Hepatocyte (in vitro differentiated cells): ENCODE measurements around the gene HLA-DPB1. TPM values are rescaled to one million over a fixed set of nuclear protein-coding genes. Genes with fewer than 3 reads are reported as not detected.
"Not testable (repeated sequence)": the region's sequence is repeated elsewhere in the genome, so short reads cannot be mapped to it uniquely, and the experiment has no call there.

Experiments
- DNase-seq: peaks from one replicate; pipeline ENCODE4 v3.0.0-alpha.2; 2016; ENCODE audit warnings: low spot score
- H2AFZ ChIP-seq: fragments of 200-600 bp; sonication (generic); 2 replicates; pipeline ENCODE4 v1.6.0; 2016; ENCODE audit warnings: antibody characterized with exemption, mild to moderate bottlenecking
- H3K27ac ChIP-seq: fragments of 200-600 bp; sonication (generic); 2 replicates; pipeline ENCODE4 v1.5.1; 2016; ENCODE audit warnings: mild to moderate bottlenecking
- H3K27me3 ChIP-seq: fragments of 200-600 bp; sonication (generic); 2 replicates; pipeline ENCODE4 v1.6.1; 2016
- H3K36me3 ChIP-seq: fragments of 200-600 bp; sonication (generic); replicated peaks from 2 replicates; pipeline ENCODE4 v1.5.1; 2016; ENCODE audit warnings: low read depth; ENCODE audit not compliant: insufficient read depth
- H3K4me1 ChIP-seq: fragments of 200-600 bp; sonication (generic); 2 replicates; pipeline ENCODE4 v1.5.1; 2016; ENCODE audit warnings: mild to moderate bottlenecking, moderate library complexity; ENCODE audit not compliant: insufficient read depth
- H3K4me2 ChIP-seq: fragments of 200-600 bp; sonication (generic); 2 replicates; pipeline ENCODE4 v1.6.0; 2016
- H3K4me3 ChIP-seq: fragments of 200-600 bp; sonication (generic); 2 replicates; pipeline ENCODE4 v1.5.1; 2016; ENCODE audit warnings: mild to moderate bottlenecking
- H3K79me2 ChIP-seq: fragments of 200-600 bp; sonication (generic); 2 replicates; pipeline ENCODE4 v1.6.0; 2017; ENCODE audit warnings: mild to moderate bottlenecking
- H3K9me2 ChIP-seq: fragments of 200-600 bp; sonication (generic); replicated peaks from 2 replicates; pipeline ENCODE4 v1.6.0; 2017; ENCODE audit warnings: mild to moderate bottlenecking; ENCODE audit not compliant: insufficient read depth
- H3K9me3 ChIP-seq: fragments of 200-600 bp; sonication (generic); 2 replicates; pipeline ENCODE4 v1.5.1; 2016; ENCODE audit warnings: low read depth, mild to moderate bottlenecking
- H4K20me1 ChIP-seq: fragments of 200-600 bp; sonication (generic); 2 replicates; pipeline ENCODE4 v1.6.0; 2016; ENCODE audit warnings: mild to moderate bottlenecking; ENCODE audit not compliant: insufficient read depth, poor library complexity, severe bottlenecking
- EZH2 ChIP-seq: fragments of 200-600 bp; sonication (generic); IDR thresholded peaks from 2 replicates; pipeline ENCODE4 v1.6.1; 2016; ENCODE audit warnings: antibody characterized with exemption, mild to moderate bottlenecking, borderline replicate concordance
- EZH2phosphoT487 ChIP-seq: fragments of 200-600 bp; sonication (generic); IDR thresholded peaks from one replicate; pipeline ENCODE4 v1.6.1; 2018; ENCODE audit warnings: antibody characterized with exemption, mild to moderate bottlenecking, low read depth, moderate library complexity; ENCODE audit not compliant: unreplicated experiment, severe bottlenecking
- WGBS: methylation state at CpG from one replicate; pipeline ENCODE4 v1.1.6; 2016; ENCODE audit warnings: low lambda C conversion rate; ENCODE audit errors: missing lambda C conversion rate; 5-methylcytosine and 5-hydroxymethylcytosine counted together
- polyA plus RNA-seq: library from polyadenylated mRNA; unstranded; fragments of >200 nt; fragmentation: Nextera tagmentation; extraction: Ambion mirVana; gene quantifications from 2 replicates; pipeline ENCODE4 v1.2.1, GENCODE V29; 2016
- total RNA-seq: library from RNA; depleted of rRNA; stranded (reverse); fragments of >200 nt; gene quantifications from 2 replicates; pipeline ENCODE4 v1.2.3, GENCODE V29; 2014
- TF ChIP-seq, protein P1 (sequence below): fragments of 200-600 bp; sonication (generic); IDR thresholded peaks from 2 replicates; pipeline ENCODE4 v1.5.1; 2016; ENCODE audit warnings: antibody characterized with exemption, mild to moderate bottlenecking; ENCODE audit not compliant: poor library complexity

HLA-DPB1 gene
- total and polyA plus RNA-seq, 2 experiments from 2014 or later = 12.4 to 22.1 TPM

- no peaks in the 10 kb centered on the region for H3K36me3 ChIP-seq
- no peaks in the 10 kb centered on the region for H4K20me1 ChIP-seq
- H3K27me3 ChIP-seq = no peaks in the 10 kb centered on the region
- 92% methylated on average over 3 of the region's 3 CpGs for WGBS
- H2AFZ ChIP-seq = no peak overlapping the region
- no peaks in the 10 kb centered on the region for H3K9me2 ChIP-seq
- H3K9me3 ChIP-seq = no peaks in the 10 kb centered on the region
- no peaks in the 10 kb centered on the region for H3K79me2 ChIP-seq
- DNase-seq = no peak
- no peak overlapping the region for H3K27ac ChIP-seq
- no peak overlapping the region for H3K4me3 ChIP-seq
- no peak overlapping the region for H3K4me2 ChIP-seq
- H3K4me1 ChIP-seq = no peaks in the 10 kb centered on the region
- no peak for TF ChIP-seq EZH2phosphoT487
- TF ChIP-seq, protein P1, sequence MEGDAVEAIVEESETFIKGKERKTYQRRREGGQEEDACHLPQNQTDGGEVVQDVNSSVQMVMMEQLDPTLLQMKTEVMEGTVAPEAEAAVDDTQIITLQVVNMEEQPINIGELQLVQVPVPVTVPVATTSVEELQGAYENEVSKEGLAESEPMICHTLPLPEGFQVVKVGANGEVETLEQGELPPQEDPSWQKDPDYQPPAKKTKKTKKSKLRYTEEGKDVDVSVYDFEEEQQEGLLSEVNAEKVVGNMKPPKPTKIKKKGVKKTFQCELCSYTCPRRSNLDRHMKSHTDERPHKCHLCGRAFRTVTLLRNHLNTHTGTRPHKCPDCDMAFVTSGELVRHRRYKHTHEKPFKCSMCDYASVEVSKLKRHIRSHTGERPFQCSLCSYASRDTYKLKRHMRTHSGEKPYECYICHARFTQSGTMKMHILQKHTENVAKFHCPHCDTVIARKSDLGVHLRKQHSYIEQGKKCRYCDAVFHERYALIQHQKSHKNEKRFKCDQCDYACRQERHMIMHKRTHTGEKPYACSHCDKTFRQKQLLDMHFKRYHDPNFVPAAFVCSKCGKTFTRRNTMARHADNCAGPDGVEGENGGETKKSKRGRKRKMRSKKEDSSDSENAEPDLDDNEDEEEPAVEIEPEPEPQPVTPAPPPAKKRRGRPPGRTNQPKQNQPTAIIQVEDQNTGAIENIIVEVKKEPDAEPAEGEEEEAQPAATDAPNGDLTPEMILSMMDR = no peak
- no peak for TF ChIP-seq EZH2
Observed at GRCh38 chr6:33092385-33092784, 16.6 kb downstream of the HLA-DPB1 start.

GRCh38 chr6:33093855-33094254 lies 18.1 kb downstream of the HLA-DPB1 start:
- Histone ChIP-seq H3K79me2 (no peaks in the 10 kb centered on the region), H3K9me2 (no peaks in the 10 kb centered on the region), H3K4me2 (no peak overlapping the region), H3K36me3 (no peaks in the 10 kb centered on the region), H3K27ac (no peak overlapping the region), H2AFZ (no peak overlapping the region), H4K20me1 (no peaks in the 10 kb centered on the region), H3K4me1 (no peaks in the 10 kb centered on the region), H3K9me3 (no peaks in the 10 kb centered on the region), H3K27me3 (no peaks in the 10 kb centered on the region), H3K4me3 (no peak overlapping the region)
- DNase-seq = no peak
- WGBS = 85% methylated on average over 3 of the region's 3 CpGs
- TF ChIP-seq EZH2phosphoT487 (no peak), EZH2 (no peak)
- TF ChIP-seq, protein P1 = no peak

- Histone ChIP-seq H3K9me3 (no peaks in the 10 kb centered on the region), H3K9me2 (no peaks in the 10 kb centered on the region), H2AFZ (no peak overlapping the region), H3K27me3 (no peaks in the 10 kb centered on the region), H3K4me2 (no peak overlapping the region), H3K4me3 (no peak overlapping the region), H3K79me2 (no peaks in the 10 kb centered on the region), H3K27ac (no peak overlapping the region), H3K4me1 (no peaks in the 10 kb centered on the region), H3K36me3 (no peaks in the 10 kb centered on the region), H4K20me1 (no peaks in the 10 kb centered on the region)
- no peak for DNase-seq
- 100% methylated on average over 1 of the region's 1 CpG for WGBS
- TF ChIP-seq, protein P1 = no peak
- no peak for TF ChIP-seq EZH2
- TF ChIP-seq EZH2phosphoT487 = no peak
Observed at GRCh38 chr6:33095681-33096080, 19.9 kb downstream of the HLA-DPB1 start.

GRCh38 chr6:33101121-33101737 lies 25.4 kb downstream of the HLA-DPB1 start:
- not testable (repeated sequence) for H3K27me3 ChIP-seq, DNase-seq, H3K4me2 ChIP-seq, H3K4me3 ChIP-seq, H3K36me3 ChIP-seq, H2AFZ ChIP-seq, H3K9me2 ChIP-seq, H3K9me3 ChIP-seq, H3K27ac ChIP-seq, H3K4me1 ChIP-seq, H4K20me1 ChIP-seq, H3K79me2 ChIP-seq
- WGBS = 76% methylated on average over 5 of the region's 5 CpGs
